ENCODE measurements around the gene ACOX1. TPM values are rescaled to one million over a fixed set of nuclear protein-coding genes. Genes with fewer than 3 reads are reported as not detected.

The ACOX1 gene
- total RNA-seq, 4 donors from 2014 or later = 11.2 to 70.0 (median 42.0) TPM

DNA sequence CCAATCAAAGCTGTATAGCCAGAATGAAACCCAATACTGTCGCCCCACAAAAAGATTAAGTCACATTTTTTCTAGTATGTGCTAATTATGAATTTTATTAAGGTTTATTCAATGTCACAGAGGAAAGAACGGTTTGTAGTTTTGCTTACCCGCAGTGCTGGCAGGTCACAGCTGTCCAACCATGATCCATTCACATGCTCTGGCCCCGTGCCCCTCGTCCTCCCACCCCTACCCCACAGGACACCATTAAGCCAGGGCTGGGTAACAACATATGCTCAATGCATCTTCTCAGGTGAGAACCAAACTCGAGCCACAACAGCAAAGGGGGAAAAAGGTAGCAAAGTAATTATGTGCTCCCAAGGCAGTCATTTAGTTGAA lies 37.5 kb downstream of the ACOX1 start:
- peak in 1 of 2 donors; percentile 28 for DNase-seq
- Histone ChIP-seq H3K9me3 (no peaks in the 10 kb centered on the region), H3K4me1 (no peaks in the 10 kb centered on the region), H3K27ac (peak overlapping the region in 1 of 2 donors; percentile 79), H3K27me3 (no peaks in the 10 kb centered on the region), H3K4me3 (peak overlapping the region; percentile 76 to 88), H3K36me3 (no peaks in the 10 kb centered on the region)
- TF ChIP-seq, protein P1, sequence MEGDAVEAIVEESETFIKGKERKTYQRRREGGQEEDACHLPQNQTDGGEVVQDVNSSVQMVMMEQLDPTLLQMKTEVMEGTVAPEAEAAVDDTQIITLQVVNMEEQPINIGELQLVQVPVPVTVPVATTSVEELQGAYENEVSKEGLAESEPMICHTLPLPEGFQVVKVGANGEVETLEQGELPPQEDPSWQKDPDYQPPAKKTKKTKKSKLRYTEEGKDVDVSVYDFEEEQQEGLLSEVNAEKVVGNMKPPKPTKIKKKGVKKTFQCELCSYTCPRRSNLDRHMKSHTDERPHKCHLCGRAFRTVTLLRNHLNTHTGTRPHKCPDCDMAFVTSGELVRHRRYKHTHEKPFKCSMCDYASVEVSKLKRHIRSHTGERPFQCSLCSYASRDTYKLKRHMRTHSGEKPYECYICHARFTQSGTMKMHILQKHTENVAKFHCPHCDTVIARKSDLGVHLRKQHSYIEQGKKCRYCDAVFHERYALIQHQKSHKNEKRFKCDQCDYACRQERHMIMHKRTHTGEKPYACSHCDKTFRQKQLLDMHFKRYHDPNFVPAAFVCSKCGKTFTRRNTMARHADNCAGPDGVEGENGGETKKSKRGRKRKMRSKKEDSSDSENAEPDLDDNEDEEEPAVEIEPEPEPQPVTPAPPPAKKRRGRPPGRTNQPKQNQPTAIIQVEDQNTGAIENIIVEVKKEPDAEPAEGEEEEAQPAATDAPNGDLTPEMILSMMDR (IDR thresholded peaks at IDR 0.05) = no peak
- TF ChIP-seq POLR2A (IDR thresholded peaks at IDR 0.05) = no peak
- intact Hi-C loops (cut with DNase I; ENCODE audit: low total_unique reads) = no loop called here

DNA sequence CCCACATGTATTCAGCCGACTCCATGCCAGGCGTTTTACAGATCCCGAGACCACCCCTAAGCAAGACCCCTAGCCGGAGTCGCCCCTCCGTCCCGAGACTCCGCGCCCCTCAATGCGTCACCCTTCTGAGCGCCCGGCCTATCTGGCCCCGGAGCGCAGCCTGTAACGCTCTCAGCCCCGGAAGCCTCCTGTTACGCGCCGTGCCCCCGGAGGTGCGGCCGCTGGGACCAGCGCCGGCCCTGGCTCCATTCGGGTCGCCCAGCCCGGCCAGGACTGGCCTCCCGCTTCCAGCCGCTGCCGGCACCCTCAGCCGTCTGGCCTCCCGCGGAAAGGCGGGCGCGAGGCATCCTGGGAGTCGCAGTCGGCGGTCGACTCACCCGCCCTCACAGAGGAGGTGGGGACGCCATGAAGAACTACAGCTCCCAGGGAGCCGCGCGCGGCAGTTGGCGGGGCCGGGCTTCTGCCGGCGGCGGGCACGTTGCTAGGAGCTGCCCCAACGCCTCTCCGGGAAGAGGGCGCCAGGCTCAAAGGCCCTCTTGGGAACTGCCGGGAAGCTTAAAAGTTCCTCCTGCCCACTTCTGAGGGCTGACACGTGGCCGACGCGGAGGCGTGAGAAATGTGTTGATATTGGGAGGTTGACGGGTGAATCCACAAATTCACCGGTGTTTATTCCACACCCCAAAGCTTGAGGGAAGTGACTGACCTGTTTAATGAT lies 38.1 kb downstream of the ACOX1 start, which contains the start of gene FBF1:
Gene FBF1, minus strand, starts transcription at position 316 of the 715 bp plus-strand sequence. CDS start 2,893 bp downstream, outside the sequence.
- no peaks in the 10 kb centered on the region for H3K27me3 ChIP-seq
- DNase-seq = peak; percentile 89 to 92
- H3K9me3 ChIP-seq = no peaks in the 10 kb centered on the region
- H3K36me3 ChIP-seq = no peaks in the 10 kb centered on the region
- peak within 1 kb of the TSS; percentile 79 to 87 for H3K27ac ChIP-seq
- no peaks in the 10 kb centered on the region for H3K4me1 ChIP-seq
- peak within 1 kb of the TSS; percentile 76 to 88 for H3K4me3 ChIP-seq
- TF ChIP-seq POLR2A (IDR thresholded peaks at IDR 0.05) = peak; percentile 78 to 87
- TF ChIP-seq, protein P1 (IDR thresholded peaks at IDR 0.05) = peak in 2 of 4 experiments; percentile 18 to 42
- intact Hi-C loops (cut with DNase I; ENCODE audit: low total_unique reads) = no loop called here

DNA sequence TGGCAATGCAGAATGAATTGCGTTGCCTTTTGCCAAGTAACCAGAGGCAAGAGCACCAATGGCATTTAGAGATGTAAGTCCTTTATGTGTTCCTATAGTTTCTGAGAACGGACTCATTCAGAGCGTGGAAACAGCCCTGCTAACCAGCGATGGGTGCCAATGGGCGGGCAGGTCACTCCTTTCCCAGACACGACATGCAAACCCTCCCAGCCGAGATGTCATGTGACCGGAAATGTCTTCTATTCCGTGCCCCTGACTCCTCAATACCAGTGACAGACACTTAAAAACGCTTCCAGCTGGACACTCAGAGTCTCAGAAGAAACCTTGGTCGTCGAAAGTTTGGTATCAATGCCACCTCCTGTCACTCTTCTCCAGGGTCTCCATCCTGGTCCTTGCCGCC lies 41.3 kb downstream of the ACOX1 start:
- no peak for TF ChIP-seq POLR2A (IDR thresholded peaks at IDR 0.05)
- TF ChIP-seq, protein P1 (IDR thresholded peaks at IDR 0.05) = no peak

DNA sequence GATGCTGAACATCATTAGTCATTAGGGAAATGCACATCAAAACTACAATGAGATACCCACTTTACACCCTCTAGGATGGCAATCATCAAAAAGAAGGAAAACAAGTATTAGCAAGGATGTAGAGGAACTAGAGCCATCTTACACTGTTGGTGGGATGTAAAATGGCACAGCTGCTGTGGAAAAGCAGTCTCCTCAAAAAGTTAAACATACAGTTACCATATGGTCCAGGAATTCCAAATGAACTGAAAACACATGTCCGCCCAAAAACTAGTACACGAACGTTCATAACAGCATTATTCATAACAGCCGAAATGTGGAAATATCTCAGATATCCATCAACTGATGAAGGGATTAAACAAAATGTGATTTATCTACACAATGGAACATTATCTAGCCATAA lies 45.2 kb downstream of the ACOX1 start:
- Histone ChIP-seq H3K4me1 (no peaks in the 10 kb centered on the region), H3K27me3 (no peaks in the 10 kb centered on the region), H3K4me3 (no peak overlapping the region), H3K9me3 (no peaks in the 10 kb centered on the region), H3K27ac (no peak overlapping the region), H3K36me3 (no peaks in the 10 kb centered on the region)
- no peak for DNase-seq
- TF ChIP-seq, protein P1 (IDR thresholded peaks at IDR 0.05) = no peak
- no peak for TF ChIP-seq POLR2A (IDR thresholded peaks at IDR 0.05)
- intact Hi-C loops (cut with DNase I; ENCODE audit: low total_unique reads) = no loop called here

More for the DNA sequence above, 41.3 kb downstream of the ACOX1 start:
- no peaks in the 10 kb centered on the region for H3K36me3 ChIP-seq
- intact Hi-C loops (cut with DNase I; ENCODE audit: low total_unique reads) = no loop called here
- no peaks in the 10 kb centered on the region for H3K27me3 ChIP-seq
- H3K27ac ChIP-seq = no peak overlapping the region
- H3K4me1 ChIP-seq = no peaks in the 10 kb centered on the region
- H3K9me3 ChIP-seq = no peaks in the 10 kb centered on the region
- H3K4me3 ChIP-seq = no peak overlapping the region
- no peak for DNase-seq

DNA sequence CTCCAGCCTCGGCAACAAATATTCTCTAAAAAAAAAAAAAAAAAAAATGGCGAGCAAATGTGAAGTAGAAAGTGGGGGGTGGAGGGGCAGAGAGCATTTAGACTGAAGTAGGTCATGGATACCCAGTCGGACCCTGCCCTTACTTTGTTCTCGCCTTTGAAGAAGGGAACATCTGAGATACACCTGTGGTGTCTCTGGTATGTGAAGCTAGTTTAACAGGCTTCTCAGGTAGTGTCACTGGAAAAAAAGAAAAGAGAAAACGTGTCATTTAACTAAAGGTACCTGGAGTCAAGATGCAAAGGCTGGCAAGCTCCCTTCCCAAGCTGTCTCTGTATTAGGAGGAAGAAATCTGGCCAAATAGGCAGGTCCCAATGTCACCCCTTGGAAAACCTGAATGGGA lies 46.1 kb downstream of the ACOX1 start:
- Histone ChIP-seq H3K27me3 (no peaks in the 10 kb centered on the region), H3K4me3 (no peak overlapping the region), H3K36me3 (no peaks in the 10 kb centered on the region), H3K9me3 (no peaks in the 10 kb centered on the region), H3K4me1 (no peaks in the 10 kb centered on the region), H3K27ac (no peak overlapping the region)
- TF ChIP-seq, protein P1 (IDR thresholded peaks at IDR 0.05) = no peak
- TF ChIP-seq POLR2A (IDR thresholded peaks at IDR 0.05) = no peak
- intact Hi-C loops (cut with DNase I; ENCODE audit: low total_unique reads) = no loop called here
- DNase-seq = no peak
